H9 (cell line): ENCODE measurements around the gene KCNG1. TPM values are rescaled to one million over a fixed set of nuclear protein-coding genes. Genes with fewer than 3 reads are reported as not detected.

ENCODE experiments used
- DNase-seq: peaks from one replicate; pipeline ENCODE4 v3.0.0-alpha.2; 2017
- H2AFZ ChIP-seq: one replicate; pipeline ENCODE4 v1.6.1; 2013; ENCODE audit warnings: mild to moderate bottlenecking, low read length, control low read depth, moderate library complexity
- H2AK5ac ChIP-seq: 2 replicates; pipeline ENCODE4 v1.6.1; 2013; ENCODE audit warnings: low read length, control low read depth, mixed read lengths; ENCODE audit not compliant: insufficient read length
- H2BK120ac ChIP-seq: one replicate; pipeline ENCODE4 v1.6.1; 2013; ENCODE audit warnings: low read depth, mild to moderate bottlenecking, low read length, control low read depth, inconsistent platforms; ENCODE audit not compliant: poor library complexity, severe bottlenecking
- H2BK12ac ChIP-seq: 2 replicates; pipeline ENCODE4 v1.6.1; 2013; ENCODE audit warnings: low read length, control low read depth, mixed read lengths, low read depth; ENCODE audit not compliant: insufficient read length
- H2BK15ac ChIP-seq: 2 replicates; pipeline ENCODE4 v1.6.1; 2013; ENCODE audit warnings: low read depth, low read length, control low read depth
- H2BK20ac ChIP-seq: one replicate; pipeline ENCODE4 v1.6.1; 2013; ENCODE audit warnings: low read depth, mild to moderate bottlenecking, low read length, control low read depth, inconsistent platforms; ENCODE audit not compliant: poor library complexity, severe bottlenecking
- H2BK5ac ChIP-seq: 2 replicates; pipeline ENCODE4 v1.6.1; 2013; ENCODE audit warnings: low read length, control low read depth, mixed read lengths; ENCODE audit not compliant: insufficient read length
- H3K14ac ChIP-seq: 2 replicates; pipeline ENCODE4 v1.6.1; 2013; ENCODE audit warnings: low read length, control low read depth; ENCODE audit not compliant: insufficient read depth
- H3K18ac ChIP-seq: 2 replicates; pipeline ENCODE4 v1.6.1; 2013; ENCODE audit warnings: low read depth, mild to moderate bottlenecking, mixed read lengths, low read length, control low read depth; ENCODE audit not compliant: insufficient read length
- H3K23ac ChIP-seq: 2 replicates; pipeline ENCODE4 v1.6.1; 2013; ENCODE audit warnings: low read length, control low read depth, mixed read lengths, low read depth; ENCODE audit not compliant: insufficient read length
- H3K23me2 ChIP-seq: 2 replicates; pipeline ENCODE4 v1.6.1; 2013; ENCODE audit warnings: low read depth, mild to moderate bottlenecking, mixed read lengths, low read length, control low read depth; ENCODE audit not compliant: insufficient read length, poor library complexity, severe bottlenecking
- H3K27ac ChIP-seq: 2 replicates; pipeline ENCODE4 v1.5.1; 2013; ENCODE audit warnings: low read length, control low read depth, mixed read lengths, low read depth; ENCODE audit not compliant: insufficient read length
- H3K27me3 ChIP-seq: 2 replicates; pipeline ENCODE4 v1.6.1; 2013; ENCODE audit warnings: low read length, control low read depth, inconsistent platforms; ENCODE audit not compliant: insufficient read depth
- H3K4ac ChIP-seq: 2 replicates; pipeline ENCODE4 v1.6.1; 2013; ENCODE audit warnings: low read depth, mild to moderate bottlenecking, control low read depth, inconsistent platforms, low read length, moderate library complexity
- H3K4me1 ChIP-seq: 2 replicates; pipeline ENCODE4 v1.6.1; 2013; ENCODE audit warnings: low read length, control low read depth, inconsistent platforms; ENCODE audit not compliant: insufficient read depth
- H3K4me2 ChIP-seq: 2 replicates; pipeline ENCODE4 v1.6.1; 2013; ENCODE audit warnings: low read length, control low read depth, mixed read lengths; ENCODE audit not compliant: insufficient read length, insufficient read depth
- H3K56ac ChIP-seq: 2 replicates; pipeline ENCODE4 v1.6.1; 2013; ENCODE audit warnings: low read depth, mild to moderate bottlenecking, mixed read lengths, low read length, control low read depth; ENCODE audit not compliant: insufficient read length
- H3K79me1 ChIP-seq: 2 replicates; pipeline ENCODE4 v1.6.1; 2013; ENCODE audit warnings: low read depth, mild to moderate bottlenecking, moderate library complexity, low read length, control low read depth, inconsistent platforms; ENCODE audit not compliant: insufficient read depth, poor library complexity, severe bottlenecking
- H3K79me2 ChIP-seq: 2 replicates; pipeline ENCODE4 v1.6.1; 2013; ENCODE audit warnings: low read length, control low read depth, inconsistent platforms; ENCODE audit not compliant: insufficient read depth
- H3K9ac ChIP-seq: 2 replicates; pipeline ENCODE4 v1.6.1; 2013; ENCODE audit warnings: low read length, control low read depth, mixed read lengths; ENCODE audit not compliant: insufficient read length; ENCODE audit errors: extremely low read depth
- H3K9me3 ChIP-seq: one replicate; pipeline ENCODE4 v1.6.1; 2013; ENCODE audit warnings: low read depth, low read length, inconsistent platforms; ENCODE audit not compliant: control insufficient read depth
- H3T11ph ChIP-seq: one replicate; pipeline ENCODE4 v1.6.1; 2013; ENCODE audit warnings: mild to moderate bottlenecking, low read length, control low read depth, inconsistent platforms
- H4K20me1 ChIP-seq: one replicate; pipeline ENCODE4 v1.6.1; 2013; ENCODE audit not compliant: control insufficient read depth, insufficient read length, insufficient read depth
- H4K5ac ChIP-seq: 2 replicates; pipeline ENCODE4 v1.6.1; 2013; ENCODE audit warnings: low read depth, mild to moderate bottlenecking, mixed read lengths, low read length, control low read depth; ENCODE audit not compliant: insufficient read length
- H4K8ac ChIP-seq: replicated peaks from 2 replicates; pipeline ENCODE4 v1.6.1; 2013; ENCODE audit warnings: low read length, control low read depth, mixed read lengths, low read depth; ENCODE audit not compliant: insufficient read length
- H4K91ac ChIP-seq: 2 replicates; pipeline ENCODE4 v1.6.1; 2013; ENCODE audit warnings: low read depth, mild to moderate bottlenecking, moderate library complexity, mixed read lengths, low read length, control low read depth; ENCODE audit not compliant: insufficient read length
- H3K27ac Mint-ChIP-seq, 3 experiments: 2 replicates in 2 of 3; 3 replicates in 1 of 3; pipeline ENCODE4 v1.8.0; 2020 to 2021; ENCODE audit warnings: mixed read lengths in 3 of 3, mild to moderate bottlenecking in 1 of 3, moderate library complexity in 1 of 3
- H3K27me3 Mint-ChIP-seq: 2 replicates; pipeline ENCODE4 v1.8.0; 2021; ENCODE audit warnings: low read depth, mild to moderate bottlenecking, moderate library complexity, mixed read lengths
- H3K36me3 Mint-ChIP-seq, 3 experiments: 2 replicates in 2 of 3; 3 replicates in 1 of 3; pipeline ENCODE4 v1.8.0; 2020 to 2021; ENCODE audit warnings: low read depth in 3 of 3, mixed read lengths in 3 of 3; ENCODE audit not compliant: insufficient read depth in 1 of 3
- H3K4me1 Mint-ChIP-seq, 2 experiments: 2 replicates each; pipeline ENCODE4 v1.8.0; 2020; ENCODE audit warnings: mixed read lengths in 2 of 2
- H3K4me3 Mint-ChIP-seq, 2 experiments: 2 replicates in 1 of 2; 3 replicates in 1 of 2; pipeline ENCODE4 v1.8.0; 2020 to 2021; ENCODE audit warnings: mild to moderate bottlenecking in 2 of 2, mixed read lengths in 2 of 2, moderate library complexity in 1 of 2
- H3K9me3 Mint-ChIP-seq, 2 experiments: 2 replicates in 1 of 2; 3 replicates in 1 of 2; pipeline ENCODE4 v1.8.0; 2020; ENCODE audit warnings: mild to moderate bottlenecking in 2 of 2, mixed read lengths in 2 of 2, moderate library complexity in 1 of 2
- WGBS: extraction: QIAGEN DNeasy Blood & Tissue Kit; methylation state at CpG from one replicate; pipeline ENCODE4 v1.1.7; 2013; ENCODE audit warnings: missing lambda C conversion rate, low lambda C conversion rate, mixed read lengths; ENCODE audit not compliant: insufficient read length; ENCODE audit errors: extremely low coverage; 5-methylcytosine and 5-hydroxymethylcytosine counted together
- total RNA-seq: library from RNA; stranded (reverse); gene quantifications from 2 replicates; pipeline ENCODE4 v1.2.1, GENCODE V29; 2021
- TF ChIP-seq, protein P1 (sequence below): fragments of 200-600 bp; sonication (generic); conservative IDR thresholded peaks from 3 replicates; pipeline ENCODE4 v1.8.0; 2021; ENCODE audit warnings: antibody characterized with exemption, mild to moderate bottlenecking

KCNG1 gene
- total RNA-seq, 1 experiment from 2014 or later, result 13.2 TPM

DNA sequence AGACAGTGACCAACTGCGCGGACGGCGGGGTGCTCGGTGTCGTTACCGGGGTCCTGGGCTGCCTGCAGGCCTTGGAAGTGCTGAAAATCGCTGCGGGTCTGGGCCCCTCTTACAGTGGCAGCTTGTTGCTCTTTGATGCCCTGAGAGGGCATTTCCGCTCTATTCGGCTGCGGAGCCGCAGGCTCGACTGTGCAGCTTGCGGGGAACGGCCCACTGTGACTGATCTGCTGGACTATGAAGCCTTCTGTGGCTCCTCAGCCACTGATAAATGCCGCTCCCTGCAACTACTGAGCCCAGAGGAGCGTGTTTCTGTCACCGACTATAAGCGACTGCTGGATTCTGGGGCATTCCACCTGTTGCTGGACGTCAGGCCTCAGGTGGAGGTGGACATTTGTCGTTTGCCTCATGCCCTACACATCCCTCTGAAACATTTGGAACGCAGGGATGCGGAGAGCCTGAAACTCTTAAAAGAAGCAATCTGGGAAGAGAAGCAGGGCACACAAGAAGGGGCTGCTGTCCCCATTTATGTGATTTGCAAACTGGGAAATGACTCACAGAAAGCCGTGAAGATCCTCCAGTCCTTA lies 63.3 kb downstream of the KCNG1 start:
- Histone ChIP-seq H4K20me1 (no peaks in the 10 kb centered on the region), H2BK120ac (no peak overlapping the region), H2BK12ac (no peak overlapping the region), H3K27me3 (no peaks in the 10 kb centered on the region), H3K27ac (no peak overlapping the region), H3K14ac (no peak overlapping the region; the same call in 1 of the 2 replicates), H3T11ph (no peak overlapping the region), H3K79me1 (peaks cover 4% of the 10 kb centered on the region), H2AK5ac (no peak overlapping the region), H3K79me2 (peaks cover 26% of the 10 kb centered on the region), H4K8ac (no peak overlapping the region), H3K9me3 (no peaks in the 10 kb centered on the region), H4K5ac (no peak overlapping the region), H3K9ac (peak overlapping the region; percentile 98), H3K23me2 (peaks cover 10% of the 10 kb centered on the region), H3K18ac (no peak overlapping the region), H2AFZ (no peak overlapping the region), H3K4me2 (peak overlapping the region; percentile 94), H3K23ac (no peak overlapping the region), H3K56ac (no peak overlapping the region), H2BK15ac (no peak overlapping the region), H4K91ac (no peak overlapping the region), H2BK5ac (no peak overlapping the region), H3K4me1 (peaks cover 2% of the 10 kb centered on the region; the same call in 1 of the 2 replicates), H2BK20ac (no peak overlapping the region), H3K4ac (no peak overlapping the region)
- Mint-ChIP-seq H3K27ac (peak overlapping the region in 2 of 3 experiments; percentile 81 to 100; a peak in 2 of 7 replicates), H3K4me3 (peak overlapping the region; percentile 88 to 95), H3K4me1 (peaks cover 17 to 31% of the 10 kb centered on the region in 2 experiments), H3K27me3 (no peaks in the 10 kb centered on the region; the same call in 1 of the 2 replicates), H3K9me3 (no peaks in the 10 kb centered on the region; a peak in 1 of 5 replicates), H3K36me3 (peaks cover 16 to 24% (median 23%) of the 10 kb centered on the region in 3 experiments; a peak in 6 of 7 replicates)
- TF ChIP-seq, protein P1, sequence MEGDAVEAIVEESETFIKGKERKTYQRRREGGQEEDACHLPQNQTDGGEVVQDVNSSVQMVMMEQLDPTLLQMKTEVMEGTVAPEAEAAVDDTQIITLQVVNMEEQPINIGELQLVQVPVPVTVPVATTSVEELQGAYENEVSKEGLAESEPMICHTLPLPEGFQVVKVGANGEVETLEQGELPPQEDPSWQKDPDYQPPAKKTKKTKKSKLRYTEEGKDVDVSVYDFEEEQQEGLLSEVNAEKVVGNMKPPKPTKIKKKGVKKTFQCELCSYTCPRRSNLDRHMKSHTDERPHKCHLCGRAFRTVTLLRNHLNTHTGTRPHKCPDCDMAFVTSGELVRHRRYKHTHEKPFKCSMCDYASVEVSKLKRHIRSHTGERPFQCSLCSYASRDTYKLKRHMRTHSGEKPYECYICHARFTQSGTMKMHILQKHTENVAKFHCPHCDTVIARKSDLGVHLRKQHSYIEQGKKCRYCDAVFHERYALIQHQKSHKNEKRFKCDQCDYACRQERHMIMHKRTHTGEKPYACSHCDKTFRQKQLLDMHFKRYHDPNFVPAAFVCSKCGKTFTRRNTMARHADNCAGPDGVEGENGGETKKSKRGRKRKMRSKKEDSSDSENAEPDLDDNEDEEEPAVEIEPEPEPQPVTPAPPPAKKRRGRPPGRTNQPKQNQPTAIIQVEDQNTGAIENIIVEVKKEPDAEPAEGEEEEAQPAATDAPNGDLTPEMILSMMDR, result no peak
- WGBS, result no CpG with 5 or more reads among the region's 25 CpGs
- no peak for DNase-seq
